HPDE6-E6E7 (cell line): Measurements from ENCODE around the gene PAN2.
"Not testable (repeated sequence)": the region's sequence is repeated elsewhere in the genome, so short reads cannot be mapped to it uniquely, and the experiment has no call there.

ENCODE experiments used
- DNase-seq: peaks from one replicate; pipeline ENCODE4 v3.0.0; 2011; ENCODE audit warnings: missing footprints; ENCODE audit errors: extremely low spot score

The PAN2 gene

GRCh38 chr12:56341616-56342015 lies 7.8 kb upstream of the PAN2 start:
- DNase-seq = no peak

GRCh38 chr12:56339158-56339422 lies 5.3 kb upstream of the PAN2 start:
- no peak for DNase-seq

- peak; percentile 72 for DNase-seq
Measured at GRCh38 chr12:56338308-56339157, 4.7 kb upstream of the PAN2 start, which contains the start of gene IL23A. Gene IL23A, plus strand, starts transcription at chr12:56338884. Its CDS starts 161 bp downstream, at chr12:56339045.

- DNase-seq = no peak
Measured at GRCh38 chr12:56337753-56338251, 4.0 kb upstream of the PAN2 start.

- DNase-seq = no peak
Measured at GRCh38 chr12:56336361-56337167, 2.8 kb upstream of the PAN2 start.

- DNase-seq = not testable (repeated sequence)
Measured at GRCh38 chr12:56335527-56335926, 1.7 kb upstream of the PAN2 start.

GRCh38 chr12:56334490-56334793 lies 642 bp upstream of the PAN2 start:
- DNase-seq = no peak

- peak; percentile 23 for DNase-seq
Measured at GRCh38 chr12:56333197-56333678, 562 bp downstream of the PAN2 start.

GRCh38 chr12:56332512-56333196 lies 1.1 kb downstream of the PAN2 start:
- no peak for DNase-seq

GRCh38 chr12:56330936-56331490 lies 2.8 kb downstream of the PAN2 start:
- no peak for DNase-seq

GRCh38 chr12:56326533-56326932 lies 7.3 kb downstream of the PAN2 start:
- DNase-seq = no peak

GRCh38 chr12:56326126-56326525 lies 7.7 kb downstream of the PAN2 start:
- DNase-seq = no peak

GRCh38 chr12:56324206-56324605 lies 9.6 kb downstream of the PAN2 start:
- no peak for DNase-seq

GRCh38 chr12:56321610-56322009 lies 12.2 kb downstream of the PAN2 start:
- not testable (repeated sequence) for DNase-seq

GRCh38 chr12:56321027-56321426 lies 12.8 kb downstream of the PAN2 start:
- no peak for DNase-seq

GRCh38 chr12:56317675-56318074 lies 16.1 kb downstream of the PAN2 start:
- DNase-seq = no peak

GRCh38 chr12:56315622-56316473 lies 18.0 kb downstream of the PAN2 start, which contains the start of gene CNPY2:
Gene CNPY2, minus strand, starts transcription at chr12:56315988. Its CDS starts 771 bp downstream, at chr12:56315217.
- DNase-seq = peak; percentile 97

- DNase-seq = no peak
Measured at GRCh38 chr12:56315249-56315621, 18.6 kb downstream of the PAN2 start.

- no peak for DNase-seq
Measured at GRCh38 chr12:56311003-56311402, 22.8 kb downstream of the PAN2 start.

GRCh38 chr12:56308714-56309113 lies 25.1 kb downstream of the PAN2 start:
- DNase-seq = no peak
